22Rv1 (cell line): ENCODE data around the gene DRD4.

Experiments
- CTCF ChIP-seq: fragments of 450-650 bp; IDR thresholded peaks from 2 replicates; pipeline ENCODE4 v1.5.1; 2017; ENCODE audit warnings: mild to moderate bottlenecking
- ZFX ChIP-seq: fragments of 450-650 bp; IDR thresholded peaks from 2 replicates; pipeline ENCODE4 v1.6.1; 2017; ENCODE audit warnings: antibody characterized with exemption, borderline replicate concordance

GRCh38 chr11:620201-620600 lies 16.9 kb upstream of the DRD4 start:
- TF ChIP-seq CTCF (no peak), ZFX (no peak)
